Stimulated activated naive CD8-positive, alpha-beta T cell treated with anti-CD3 and anti-CD28 coated beads, Interleukin-15, Interleukin-2, amounts not matched to agents 100 U/mL and 50 U/mL, for 24 hours (primary cell): Measurements from ENCODE around the gene IGFBP4.

ENCODE experiments used
- ATAC-seq: fragments of 150-1000 bp; cut with Tn5 transposase; one replicate; pipeline ENCODE4 v1.10.0; 2021
- DNase-seq: peaks from one replicate; pipeline ENCODE4 v3.0.0; 2021

IGFBP4 gene

DNA sequence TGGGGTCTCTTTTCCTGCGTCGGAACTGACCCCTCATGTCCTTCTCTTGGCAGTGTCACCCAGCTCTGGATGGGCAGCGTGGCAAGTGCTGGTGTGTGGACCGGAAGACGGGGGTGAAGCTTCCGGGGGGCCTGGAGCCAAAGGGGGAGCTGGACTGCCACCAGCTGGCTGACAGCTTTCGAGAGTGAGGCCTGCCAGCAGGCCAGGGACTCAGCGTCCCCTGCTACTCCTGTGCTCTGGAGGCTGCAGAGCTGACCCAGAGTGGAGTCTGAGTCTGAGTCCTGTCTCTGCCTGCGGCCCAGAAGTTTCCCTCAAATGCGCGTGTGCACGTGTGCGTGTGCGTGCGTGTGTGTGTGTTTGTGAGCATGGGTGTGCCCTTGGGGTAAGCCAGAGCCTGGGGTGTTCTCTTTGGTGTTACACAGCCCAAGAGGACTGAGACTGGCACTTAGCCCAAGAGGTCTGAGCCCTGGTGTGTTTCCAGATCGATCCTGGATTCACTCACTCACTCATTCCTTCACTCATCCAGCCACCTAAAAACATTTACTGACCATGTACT lies 13.2 kb downstream of the IGFBP4 start:
- no peak for ATAC-seq
- no peak for DNase-seq

DNA sequence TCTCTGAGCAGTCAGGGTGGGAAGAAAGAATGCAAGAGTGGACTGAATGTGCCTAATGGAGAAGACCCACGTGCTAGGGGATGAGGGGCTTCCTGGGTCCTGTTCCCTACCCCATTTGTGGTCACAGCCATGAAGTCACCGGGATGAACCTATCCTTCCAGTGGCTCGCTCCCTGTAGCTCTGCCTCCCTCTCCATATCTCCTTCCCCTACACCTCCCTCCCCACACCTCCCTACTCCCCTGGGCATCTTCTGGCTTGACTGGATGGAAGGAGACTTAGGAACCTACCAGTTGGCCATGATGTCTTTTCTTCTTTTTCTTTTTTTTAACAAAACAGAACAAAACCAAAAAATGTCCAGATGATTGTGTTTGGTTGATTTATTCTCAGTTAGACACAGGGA lies 14.1 kb downstream of the IGFBP4 start:
- ATAC-seq (no peak), DNase-seq (no peak)

- no peak for DNase-seq
- ATAC-seq, result no peak
Observed at GRCh38 chr17:40457964-40458791, 14.9 kb downstream of the IGFBP4 start.

DNA sequence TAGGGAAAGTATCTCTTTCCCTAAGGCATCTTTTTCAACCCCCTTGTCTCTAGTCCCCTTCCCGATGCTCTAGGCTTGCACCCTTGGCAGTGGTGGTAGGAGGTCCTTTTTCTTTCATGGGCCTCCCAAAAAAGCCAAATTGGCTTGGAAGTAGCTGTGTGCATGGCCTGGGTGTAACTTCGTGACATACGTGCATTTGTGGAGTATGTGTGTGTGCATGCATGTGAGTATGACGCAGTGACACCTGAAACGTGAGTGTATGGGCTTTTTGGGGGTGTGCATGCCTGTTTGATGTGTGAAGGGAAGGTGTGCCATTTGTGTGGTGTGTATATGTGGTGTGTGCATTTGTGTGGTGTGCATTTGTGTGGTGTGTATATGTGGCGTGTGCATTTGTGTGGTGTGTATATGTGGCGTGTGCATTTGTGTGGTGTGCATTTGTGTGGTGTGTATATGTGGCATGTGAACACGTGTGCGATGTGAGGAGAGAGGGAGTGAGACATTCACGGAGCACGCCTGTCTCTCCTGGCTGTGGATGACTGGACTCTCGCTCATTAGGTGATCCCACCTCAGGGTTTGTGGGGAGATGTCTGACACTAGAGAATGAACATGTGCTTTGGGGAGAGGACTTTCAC lies 15.7 kb downstream of the IGFBP4 start:
- DNase-seq (no peak), ATAC-seq (no peak)

DNA sequence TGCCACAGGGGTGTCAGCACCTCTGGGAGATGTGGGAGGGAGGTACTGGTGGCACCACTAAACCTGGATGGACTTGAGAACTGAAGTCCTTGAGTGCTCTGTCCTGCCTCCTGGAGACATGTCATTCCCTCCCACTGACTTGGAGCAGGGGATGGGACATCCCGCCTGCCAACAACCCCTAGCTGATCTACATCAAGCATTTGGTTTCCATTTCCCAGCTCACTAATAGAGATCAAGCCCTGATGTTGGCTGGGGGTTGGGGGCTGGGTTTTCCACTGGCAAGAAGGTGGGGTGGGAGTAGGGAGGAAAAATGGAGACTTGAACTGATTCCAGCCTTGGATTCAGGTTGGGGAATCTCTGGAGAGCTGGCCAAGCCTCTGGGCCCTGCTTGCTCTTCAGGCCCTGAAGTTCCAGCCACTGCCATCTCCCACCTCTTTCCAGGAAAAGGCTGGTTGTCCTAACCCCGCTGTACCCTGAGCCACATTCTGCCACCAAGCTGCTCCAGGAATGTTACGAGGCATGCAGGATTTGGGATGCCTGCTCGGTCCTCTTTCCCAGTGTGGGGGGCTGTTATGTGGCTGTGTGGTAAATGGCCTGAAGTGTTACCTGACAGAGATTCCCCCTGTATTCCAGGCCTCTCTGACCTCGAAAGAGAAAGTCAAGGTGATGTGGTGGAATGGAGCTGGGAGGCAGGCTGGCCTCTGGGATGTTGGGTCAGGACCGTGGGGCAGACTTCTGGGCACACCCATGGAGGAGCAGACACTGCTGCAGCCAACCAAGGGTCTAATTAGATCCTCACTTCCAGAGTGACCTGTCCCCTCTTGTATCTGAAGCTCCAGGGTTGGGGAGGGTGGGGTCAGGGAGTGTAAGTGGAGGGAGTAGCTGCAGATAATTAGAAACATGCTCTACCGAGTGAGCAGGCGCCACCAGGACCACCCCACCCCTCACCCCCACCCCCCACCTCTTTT lies 16.7 kb downstream of the IGFBP4 start:
- ATAC-seq (no peak), DNase-seq (no peak)

DNA sequence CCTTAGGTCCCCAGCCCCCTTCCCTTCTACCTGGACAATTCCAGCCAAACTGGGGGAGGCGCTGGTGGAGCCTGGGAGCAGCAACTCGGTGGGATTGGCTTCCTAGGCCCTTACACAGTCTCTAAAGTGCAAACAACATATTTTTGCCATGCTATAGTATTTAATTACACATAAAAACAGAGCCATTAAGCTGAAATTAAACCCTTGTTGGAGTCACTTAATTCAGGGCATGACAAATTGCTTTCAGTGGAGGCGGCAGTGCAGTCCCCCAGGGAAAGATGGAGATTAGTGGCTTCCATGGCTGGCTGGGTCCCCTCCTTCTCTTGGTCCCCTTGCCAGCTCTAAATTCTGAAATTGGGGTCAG lies 17.3 kb downstream of the IGFBP4 start:
- no peak for DNase-seq
- no peak for ATAC-seq

DNA sequence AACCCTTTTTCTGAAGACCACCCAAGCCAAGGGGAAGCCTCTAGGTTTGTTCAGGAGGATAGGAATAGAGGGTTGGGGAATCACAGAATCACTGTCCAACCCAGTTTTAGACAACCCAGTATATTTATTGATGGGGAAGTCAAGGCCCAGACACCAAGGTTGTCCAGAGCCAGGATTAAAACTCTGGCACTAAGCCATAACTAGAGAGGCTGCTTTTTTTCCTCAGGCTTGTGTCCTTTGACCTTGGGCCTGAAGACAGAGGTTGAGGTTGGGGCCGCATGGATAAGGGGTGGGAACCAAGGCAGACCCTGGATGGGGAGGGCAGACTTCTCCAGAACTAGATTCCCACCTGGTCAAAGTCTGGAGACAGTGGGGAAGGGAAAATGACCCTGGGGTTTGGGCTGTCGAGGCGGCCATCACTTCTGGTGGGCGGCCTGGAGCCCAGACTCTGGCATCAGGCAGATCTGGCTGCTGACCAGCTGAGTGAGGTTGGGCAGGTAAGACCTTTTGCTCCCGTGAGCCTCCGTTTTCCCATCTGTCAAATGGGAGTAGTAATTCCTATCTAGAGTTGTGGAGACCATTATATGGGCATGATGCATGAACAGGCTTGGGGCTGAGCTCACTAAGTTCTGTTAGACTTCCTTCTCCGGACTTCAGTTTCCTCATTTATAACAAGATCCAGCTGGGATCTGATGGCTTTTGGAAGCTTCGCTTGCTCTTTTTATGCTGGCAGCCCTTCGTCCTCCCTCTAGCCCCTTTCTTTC lies 17.9 kb downstream of the IGFBP4 start:
- DNase-seq (no peak), ATAC-seq (no peak)

- DNase-seq (no peak), ATAC-seq (no peak)
Observed at GRCh38 chr17:40461732-40462342, 18.6 kb downstream of the IGFBP4 start.

DNA sequence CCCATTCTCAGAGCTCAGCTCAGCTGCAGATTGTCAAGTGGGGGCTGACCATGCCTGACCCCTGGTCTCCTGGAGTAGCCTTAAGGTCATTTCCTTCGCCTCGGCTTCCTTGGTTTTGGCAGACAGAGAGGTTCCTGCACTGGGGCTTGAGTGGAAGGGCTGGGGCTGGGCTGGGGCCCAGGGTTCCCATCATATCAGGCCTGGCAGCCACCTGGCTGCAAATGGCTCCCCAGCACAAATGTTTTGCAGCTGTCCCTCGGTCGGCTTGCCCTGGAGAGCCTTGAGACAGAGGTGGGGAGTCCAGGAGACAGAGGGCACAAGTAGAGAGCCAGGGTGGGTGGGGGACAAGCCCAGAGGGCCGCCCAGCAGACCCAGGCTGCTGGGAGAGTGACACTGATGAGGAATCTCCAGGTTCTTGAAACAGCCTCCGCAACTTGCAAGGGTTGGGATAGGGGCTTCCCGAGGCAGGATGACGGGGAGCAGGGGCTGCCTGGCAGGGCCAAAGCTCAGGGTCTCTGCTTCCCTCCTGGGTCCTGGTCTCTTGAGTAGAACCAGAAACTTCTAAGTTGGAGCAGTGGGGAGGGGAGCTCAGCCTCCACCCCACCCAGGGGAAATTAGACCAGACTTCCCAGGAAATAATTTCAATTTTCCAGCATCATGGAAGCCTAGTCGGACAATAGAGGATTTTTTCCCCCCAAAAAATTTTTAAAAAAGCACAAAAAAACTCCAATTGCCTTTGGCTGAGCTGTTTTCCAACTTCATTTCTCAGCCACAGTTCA lies 19.3 kb downstream of the IGFBP4 start:
- ATAC-seq, result no peak
- no peak for DNase-seq

DNA sequence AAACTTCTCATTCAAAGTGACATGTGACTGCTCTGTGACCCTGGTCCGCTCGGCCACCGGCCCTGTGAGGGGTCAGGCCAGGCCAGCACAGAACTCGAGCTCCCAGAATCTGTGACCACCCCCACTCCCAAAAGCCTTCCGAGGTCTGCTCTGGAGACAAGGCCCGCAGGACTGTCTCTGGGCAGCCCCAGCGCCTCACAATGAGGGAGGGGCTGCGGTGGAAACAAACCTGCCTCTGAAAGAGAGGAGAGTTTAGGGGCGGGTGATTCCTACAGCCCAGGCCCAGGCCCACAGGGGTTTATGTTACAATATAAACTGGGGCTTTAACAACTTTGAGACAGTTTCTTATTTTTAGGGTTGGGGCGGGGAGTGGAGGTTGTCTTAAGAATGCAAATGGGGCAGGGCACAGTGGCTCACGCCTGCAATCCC lies 19.9 kb downstream of the IGFBP4 start:
- ATAC-seq (no peak), DNase-seq (no peak)

DNA sequence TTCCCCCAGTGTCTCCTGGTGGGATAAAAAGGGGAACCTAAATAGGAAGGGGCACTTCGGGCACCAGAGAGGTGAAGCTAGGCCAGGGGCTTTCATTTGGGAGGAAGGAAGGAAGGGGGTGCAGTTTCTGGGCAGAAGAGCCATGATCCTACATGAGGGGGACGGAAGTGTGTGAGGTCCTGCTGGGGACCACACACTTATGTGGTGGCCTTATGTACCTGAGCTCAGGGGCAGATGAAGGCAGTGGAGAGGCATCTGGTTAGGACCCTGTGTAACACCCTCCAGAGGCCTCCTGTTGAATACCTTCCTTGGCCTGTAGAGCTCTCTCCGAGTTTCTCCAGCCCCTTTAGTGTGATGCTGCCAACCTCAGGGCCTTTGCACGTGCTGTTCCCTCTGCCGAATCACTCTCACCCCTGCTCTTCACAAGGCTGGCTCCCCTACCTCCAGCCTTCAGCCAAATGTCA lies 21.2 kb downstream of the IGFBP4 start:
- no peak for DNase-seq

GRCh38 chr17:40466298-40466971 lies 23.2 kb downstream of the IGFBP4 start:
- ATAC-seq (no peak), DNase-seq (no peak)

More for the DNA sequence above, 21.2 kb downstream of the IGFBP4 start:
- ATAC-seq, result no peak

- ATAC-seq, result no peak
Observed at GRCh38 chr17:40467281-40467867, 24.1 kb downstream of the IGFBP4 start.

DNA sequence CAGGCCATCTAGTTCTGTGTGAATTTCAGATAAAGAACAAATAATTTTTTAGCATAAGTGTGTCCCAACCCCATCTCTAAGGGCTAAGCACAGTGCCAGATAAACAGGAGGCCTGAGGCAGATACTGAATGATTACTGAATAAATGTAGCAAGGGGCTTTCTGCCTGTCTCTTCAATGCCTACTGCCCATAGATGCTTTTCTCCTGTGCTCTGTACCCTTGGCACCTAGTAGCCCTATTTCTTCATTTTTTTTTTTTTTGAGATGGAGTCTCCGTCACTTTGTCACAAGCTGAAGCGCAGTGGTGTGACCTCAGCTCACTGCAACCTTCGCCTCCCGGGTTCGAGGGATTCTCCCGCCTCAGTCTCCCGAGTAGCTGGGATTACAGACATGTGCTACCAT lies 25.3 kb downstream of the IGFBP4 start:
- no peak for DNase-seq
- no peak for ATAC-seq

More at GRCh38 chr17:40467281-40467867, 24.1 kb downstream of the IGFBP4 start:
- no peak for DNase-seq

GRCh38 chr17:40469805-40470675 lies 26.8 kb downstream of the IGFBP4 start:
- DNase-seq (no peak), ATAC-seq (no peak)

- DNase-seq (no peak), ATAC-seq (no peak)
Observed at GRCh38 chr17:40470932-40471828, 27.9 kb downstream of the IGFBP4 start.
